Endothelial cell of umbilical vein (primary cell): Measurements from ENCODE around the gene R3HCC1L. TPM values are rescaled to one million over a fixed set of nuclear protein-coding genes. Genes with fewer than 3 reads are reported as not detected.

Source experiments
- BruUV-seq: library from RNA; stranded (reverse); fragments of 400-500 nt; replicated peaks from 2 replicates; lab custom pipeline; 2021; lab: Mats Ljungman, UMichigan
- CTCF ChIA-PET: fragments of 300-600, 350-600 bp; sonication (Branson Sonifier 250); formaldehyde crosslinking; loops from one replicate; lab custom pipeline; 2021; ENCODE audit warnings: antibody characterized with exemption, inconsistent platforms; lab: Charles Lee
- POLR2A ChIA-PET: fragments of 300-600, 350-600 bp; sonication (Branson Sonifier 250); formaldehyde crosslinking; loops from one replicate; lab custom pipeline; 2021; ENCODE audit warnings: antibody characterized with exemption, inconsistent platforms; lab: Charles Lee
- DNase-seq: peaks from one replicate; pipeline ENCODE4 v3.0.0-alpha.2; 2011; ENCODE audit warnings: low read depth, low spot score
- FAIRE-seq: peaks from 2 replicates; lab custom pipeline; 2011; peaks lifted over from hg19 to GRCh38; lab: Jason Lieb, UNC
- H2AFZ ChIP-seq: 2 replicates; pipeline ENCODE4 v1.6.0; 2012; ENCODE audit warnings: low read depth, low read length, control low read depth, inconsistent platforms
- H3K27ac ChIP-seq: 2 replicates; pipeline ENCODE4 v1.5.1; 2011; ENCODE audit warnings: low read depth, mild to moderate bottlenecking, control low read depth, low read length, moderate library complexity; ENCODE audit not compliant: insufficient read depth
- H3K27me3 ChIP-seq, 2 experiments: 2 replicates each; pipeline versions ENCODE4 v1.6.0 to v1.6.1; 2011; ENCODE audit warnings: low read length in 2 of 2, mixed read lengths in 1 of 2; ENCODE audit not compliant: control insufficient read depth in 2 of 2, insufficient read depth in 2 of 2
- H3K36me3 ChIP-seq, 2 experiments: 2 replicates in 1 of 2; 3 replicates in 1 of 2; pipeline ENCODE4 v1.5.1; 2011; ENCODE audit warnings: low read length in 2 of 2, mild to moderate bottlenecking in 1 of 2, moderate library complexity in 1 of 2; ENCODE audit not compliant: control insufficient read depth in 2 of 2, insufficient read depth in 2 of 2; ENCODE audit errors: extremely low read depth in 1 of 2
- H3K4me1 ChIP-seq: 3 replicates; pipeline ENCODE4 v1.5.1; 2011; ENCODE audit warnings: mild to moderate bottlenecking, low read length; ENCODE audit not compliant: control insufficient read depth, insufficient read depth; ENCODE audit errors: extremely low read depth
- H3K4me2 ChIP-seq: 2 replicates; pipeline ENCODE4 v1.6.1; 2011; ENCODE audit warnings: low read length, control low read depth, mixed read lengths; ENCODE audit not compliant: insufficient read depth
- H3K4me3 ChIP-seq, 3 experiments: fragments of 200-600 bp in 1 of 3; sonication (generic), shearing (Covaris generic) in 1 of 3; replicated peaks in 1 of 3; 2 replicates each; pipeline ENCODE4 v1.5.1; 2011 to 2016; ENCODE audit warnings: control low read depth in 3 of 3, low read length in 3 of 3, mild to moderate bottlenecking in 2 of 3, inconsistent platforms in 1 of 3, low read depth in 1 of 3, moderate library complexity in 1 of 3; ENCODE audit not compliant: insufficient read depth in 1 of 3
- H3K79me2 ChIP-seq: 2 replicates; pipeline ENCODE4 v1.6.0; 2012; ENCODE audit warnings: low read length, inconsistent platforms; ENCODE audit not compliant: control insufficient read depth, insufficient read depth
- H3K9ac ChIP-seq: replicated peaks from 2 replicates; pipeline ENCODE3; 2011; ENCODE audit warnings: low read length, control low read depth; ENCODE audit not compliant: insufficient read depth; ENCODE audit errors: extremely low read depth
- H3K9me1 ChIP-seq: replicated peaks from 3 replicates; pipeline ENCODE4 v1.6.0; 2011; ENCODE audit warnings: mild to moderate bottlenecking, low read length; ENCODE audit not compliant: control insufficient read depth, insufficient read depth; ENCODE audit errors: extremely low read depth
- H3K9me3 ChIP-seq: replicated peaks from 2 replicates; pipeline ENCODE4 v1.5.1; 2012; ENCODE audit warnings: low read length, inconsistent platforms; ENCODE audit not compliant: control insufficient read depth, insufficient read depth
- H4K20me1 ChIP-seq: replicated peaks from 2 replicates; pipeline ENCODE3; 2011; ENCODE audit warnings: mild to moderate bottlenecking, low read length; ENCODE audit not compliant: control insufficient read depth, insufficient read depth; ENCODE audit errors: extremely low read depth
- EZH2 ChIP-seq: IDR thresholded peaks from 2 replicates; pipeline ENCODE4 v1.6.1; 2012; ENCODE audit warnings: borderline replicate concordance, low read depth, mild to moderate bottlenecking, moderate library complexity, low read length, inconsistent platforms; ENCODE audit not compliant: severe bottlenecking
- FOS ChIP-seq: IDR thresholded peaks from 2 replicates; pipeline ENCODE4 v1.6.1; 2011; ENCODE audit warnings: mild to moderate bottlenecking, low read length, moderate library complexity, borderline replicate concordance; ENCODE audit not compliant: insufficient read depth
- GATA2 ChIP-seq: IDR thresholded peaks from 2 replicates; pipeline ENCODE4 v1.7.0; 2011; ENCODE audit warnings: low read depth, mild to moderate bottlenecking, moderate library complexity, mixed read lengths, low read length; ENCODE audit not compliant: insufficient read length, insufficient read depth
- JUN ChIP-seq: IDR thresholded peaks from 2 replicates; pipeline ENCODE4 v1.6.1; 2011; ENCODE audit warnings: borderline replicate concordance, low read depth; ENCODE audit not compliant: insufficient read length, insufficient read depth
- MYC ChIP-seq: IDR thresholded peaks from one replicate; pipeline ENCODE4 v1.6.1; 2011; ENCODE audit warnings: mild to moderate bottlenecking, low read depth, low read length
- POLR2A ChIP-seq: IDR thresholded peaks from 2 replicates; pipeline ENCODE4 v1.6.1; 2012; ENCODE audit warnings: low read depth, mild to moderate bottlenecking, control low read depth, low read length
- POLR2AphosphoS5 ChIP-seq: IDR thresholded peaks from 2 replicates; pipeline ENCODE4 v1.6.1; 2012; ENCODE audit warnings: low read depth, mild to moderate bottlenecking, control low read depth, low read length, moderate library complexity; ENCODE audit not compliant: insufficient read depth
- dilution Hi-C: fragments of 300-500 bp; cut with MboI; formaldehyde crosslinking; loops from one replicate; pipeline ENCODE4 v1.15.0; 2019; ENCODE audit warnings: low sequenced_read_pairs; ENCODE audit not compliant: extremely low pct_ligation_motif_present
- intact Hi-C: fragments of 100-400 bp; cut with micrococcal nuclease; formaldehyde crosslinking; loops from one replicate; pipeline ENCODE4 v1.10.0; 2022
- polyA plus RNA-seq, 4 experiments: library from polyadenylated mRNA; depleted of rRNA in 3 of 4; stranded (reverse) in 3 of 4; unstranded in 1 of 4; fragments of >200 nt; gene quantifications; 2 replicates each; pipeline versions ENCODE4 v1.2.1 to v1.2.3, GENCODE V29; 2011 to 2012; ENCODE audit warnings: missing spikeins in 1 of 4
- total RNA-seq: library from RNA; stranded (reverse); gene quantifications from 2 replicates; pipeline ENCODE4 v1.2.3, GENCODE V29; 2021
- TF ChIP-seq, protein P1 (sequence below), 2 donors: IDR thresholded peaks; 1 replicate in 1 of 2; 2 replicates in 1 of 2; pipeline ENCODE4 v1.5.1; 2011; ENCODE audit warnings: low read length in 2 of 2, mild to moderate bottlenecking in 2 of 2, moderate library complexity in 2 of 2, control low read depth in 1 of 2, inconsistent platforms in 1 of 2, low read depth in 1 of 2; ENCODE audit not compliant: insufficient read depth in 1 of 2; ENCODE audit errors: extremely low read depth in 1 of 2
- TF ChIP-seq, protein P2 (sequence below): IDR thresholded peaks from 2 replicates; pipeline ENCODE4 v1.6.1; 2011; ENCODE audit not compliant: insufficient read depth, insufficient read length

Gene R3HCC1L
- total and polyA plus RNA-seq, 2 donors (not counting 3 experiments of a cell fraction or from before 2014, with no cell fraction given) = 6.3 to 12.4 TPM

DNA sequence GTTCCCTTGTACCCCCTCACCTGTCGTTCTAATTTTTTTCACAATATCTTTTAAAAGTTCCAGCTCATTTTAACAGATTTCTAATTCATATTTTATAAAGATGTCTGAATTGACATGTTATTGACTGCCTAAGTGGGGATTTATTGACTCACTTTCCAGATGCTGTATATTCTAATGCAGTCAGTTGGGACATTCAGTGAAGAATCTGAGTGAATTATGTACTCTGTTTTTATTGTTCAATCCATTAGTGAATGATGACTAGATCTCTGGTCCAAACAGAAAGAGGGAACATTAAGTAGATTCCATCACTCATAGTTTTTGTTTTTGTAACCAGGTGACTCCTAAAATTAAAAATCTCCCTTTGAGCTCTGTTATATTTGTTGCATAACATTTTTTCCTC is 79.3 kb downstream of the R3HCC1L start:
- Histone ChIP-seq H3K9me3 (no peaks in the 10 kb centered on the region), H2AFZ (no peak overlapping the region), H3K27ac (no peak overlapping the region), H3K27me3 (no peaks in the 10 kb centered on the region), H4K20me1 (peaks cover 3% of the 10 kb centered on the region), H3K9ac (no peak overlapping the region), H3K79me2 (peaks cover 10% of the 10 kb centered on the region), H3K4me2 (no peak overlapping the region), H3K4me1 (no peaks in the 10 kb centered on the region), H3K36me3 (peaks cover 0 to 2% of the 10 kb centered on the region in 2 experiments), H3K4me3 (no peak overlapping the region), H3K9me1 (no peaks in the 10 kb centered on the region)
- no TSS peak for BruUV-seq
- FAIRE-seq (no peak), DNase-seq (no peak)
- ChIA-PET POLR2A (no interaction called here), CTCF (interaction anchor here (0.9 to 2.2 kb wide), 2 partner anchors 9 to 44 kb away, joined by 3 to 9 read pairs; no protein-coding TSS in a partner anchor)
- dilution Hi-C loops = no loop called here
- no peak for TF ChIP-seq EZH2
- TF ChIP-seq, protein P1, sequence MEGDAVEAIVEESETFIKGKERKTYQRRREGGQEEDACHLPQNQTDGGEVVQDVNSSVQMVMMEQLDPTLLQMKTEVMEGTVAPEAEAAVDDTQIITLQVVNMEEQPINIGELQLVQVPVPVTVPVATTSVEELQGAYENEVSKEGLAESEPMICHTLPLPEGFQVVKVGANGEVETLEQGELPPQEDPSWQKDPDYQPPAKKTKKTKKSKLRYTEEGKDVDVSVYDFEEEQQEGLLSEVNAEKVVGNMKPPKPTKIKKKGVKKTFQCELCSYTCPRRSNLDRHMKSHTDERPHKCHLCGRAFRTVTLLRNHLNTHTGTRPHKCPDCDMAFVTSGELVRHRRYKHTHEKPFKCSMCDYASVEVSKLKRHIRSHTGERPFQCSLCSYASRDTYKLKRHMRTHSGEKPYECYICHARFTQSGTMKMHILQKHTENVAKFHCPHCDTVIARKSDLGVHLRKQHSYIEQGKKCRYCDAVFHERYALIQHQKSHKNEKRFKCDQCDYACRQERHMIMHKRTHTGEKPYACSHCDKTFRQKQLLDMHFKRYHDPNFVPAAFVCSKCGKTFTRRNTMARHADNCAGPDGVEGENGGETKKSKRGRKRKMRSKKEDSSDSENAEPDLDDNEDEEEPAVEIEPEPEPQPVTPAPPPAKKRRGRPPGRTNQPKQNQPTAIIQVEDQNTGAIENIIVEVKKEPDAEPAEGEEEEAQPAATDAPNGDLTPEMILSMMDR (IDR thresholded peaks at IDR 0.05; ENCODE audit: extremely low read depth in 1 of 2, insufficient read depth in 1 of 2, low read depth in 1 of 2, low read length in 2 of 2) = no peak
- no peak for TF ChIP-seq GATA2
- no peak for TF ChIP-seq JUN
- no peak for TF ChIP-seq POLR2A
- TF ChIP-seq MYC = no peak
- TF ChIP-seq, protein P2, sequence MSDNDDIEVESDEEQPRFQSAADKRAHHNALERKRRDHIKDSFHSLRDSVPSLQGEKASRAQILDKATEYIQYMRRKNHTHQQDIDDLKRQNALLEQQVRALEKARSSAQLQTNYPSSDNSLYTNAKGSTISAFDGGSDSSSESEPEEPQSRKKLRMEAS = no peak
- no peak for TF ChIP-seq POLR2AphosphoS5
- no peak for TF ChIP-seq FOS
- intact Hi-C loops = no loop called here
